Measurements from ENCODE around the gene TRPC4AP.
A peak's percentile ranks its signal among the peaks of the same experiment; 100 is the strongest.
"Not testable (repeated sequence)": the region's sequence is repeated elsewhere in the genome, so short reads cannot be mapped to it uniquely, and the experiment has no call there.

TRPC4AP gene

GRCh38 chr20:35101620-35102019 is 9.0 kb upstream of the TRPC4AP start:
- DNase-seq (ENCODE audit: low read depth in 2 of 2), result no peak

GRCh38 chr20:35093267-35093884 is 769 bp upstream of the TRPC4AP start:
- DNase-seq (ENCODE audit: low read depth in 2 of 2), result peak in 1 of 2 donors; percentile 20

- no peak for DNase-seq (ENCODE audit: low read depth in 2 of 2)
Measured at GRCh38 chr20:35091816-35092523, 637 bp downstream of the TRPC4AP start.

- no peak for DNase-seq (ENCODE audit: low read depth in 2 of 2)
Measured at GRCh38 chr20:35088231-35089145, 4.1 kb downstream of the TRPC4AP start.

- no peak for DNase-seq (ENCODE audit: low read depth in 2 of 2)
Measured at GRCh38 chr20:35087791-35088190, 4.8 kb downstream of the TRPC4AP start.

- no peak for DNase-seq (ENCODE audit: low read depth in 2 of 2)
Measured at GRCh38 chr20:35087355-35087754, 5.3 kb downstream of the TRPC4AP start.

GRCh38 chr20:35085477-35086225 is 7.0 kb downstream of the TRPC4AP start:
- DNase-seq (ENCODE audit: low read depth in 2 of 2), result no peak

GRCh38 chr20:35084998-35085397 is 7.6 kb downstream of the TRPC4AP start:
- DNase-seq (ENCODE audit: low read depth in 2 of 2), result no peak

GRCh38 chr20:35080348-35080642 is 12.3 kb downstream of the TRPC4AP start:
- DNase-seq (ENCODE audit: low read depth in 2 of 2), result not testable (repeated sequence)

GRCh38 chr20:35079472-35080347 is 12.9 kb downstream of the TRPC4AP start:
- DNase-seq (ENCODE audit: low read depth in 2 of 2), result no peak

GRCh38 chr20:35077872-35078271 is 14.7 kb downstream of the TRPC4AP start:
- no peak for DNase-seq (ENCODE audit: low read depth in 2 of 2)

GRCh38 chr20:35077341-35077740 is 15.3 kb downstream of the TRPC4AP start:
- no peak for DNase-seq (ENCODE audit: low read depth in 2 of 2)

GRCh38 chr20:35071436-35072153 is 21.0 kb downstream of the TRPC4AP start:
- DNase-seq (ENCODE audit: low read depth in 2 of 2), result not testable (repeated sequence)

- no peak for DNase-seq (ENCODE audit: low read depth in 2 of 2)
Measured at GRCh38 chr20:35066194-35066593, 26.4 kb downstream of the TRPC4AP start.

GRCh38 chr20:35065181-35065580 is 27.4 kb downstream of the TRPC4AP start:
- no peak for DNase-seq (ENCODE audit: low read depth in 2 of 2)

- DNase-seq (ENCODE audit: low read depth in 2 of 2), result no peak
Measured at GRCh38 chr20:35063168-35063567, 29.4 kb downstream of the TRPC4AP start.

- no peak for DNase-seq (ENCODE audit: low read depth in 2 of 2)
Measured at GRCh38 chr20:35062478-35062877, 30.1 kb downstream of the TRPC4AP start.

GRCh38 chr20:35060168-35060567 is 32.4 kb downstream of the TRPC4AP start:
- DNase-seq (ENCODE audit: low read depth in 2 of 2), result no peak

GRCh38 chr20:35059612-35060011 is 33.0 kb downstream of the TRPC4AP start:
- DNase-seq (ENCODE audit: low read depth in 2 of 2), result no peak

- no peak for DNase-seq (ENCODE audit: low read depth in 2 of 2)
Measured at GRCh38 chr20:35059110-35059509, 33.5 kb downstream of the TRPC4AP start.

All from activated CD8-positive, alpha-beta memory T cell treated with anti-CD3 and anti-CD28 coated beads for 4 hours (primary cell).